PFSK-1 (cell line): ENCODE results near the gene PTPRN2.

Experiments used
- POLR2AphosphoS5 ChIP-seq: IDR thresholded peaks from 2 replicates; pipeline ENCODE4 v1.6.1; 2012; ENCODE audit warnings: low read depth, mild to moderate bottlenecking, control low read depth, low read length, moderate library complexity
- REST ChIP-seq, 2 experiments: IDR thresholded peaks; 2 replicates each; pipeline versions ENCODE4 v1.6.1 to v1.8.0; 2011 to 2012; ENCODE audit warnings: low read depth in 2 of 2, low read length in 2 of 2, control low read depth in 1 of 2, inconsistent platforms in 1 of 2, mild to moderate bottlenecking in 1 of 2, moderate library complexity in 1 of 2; ENCODE audit not compliant: insufficient read depth in 1 of 2
- SIN3A ChIP-seq: IDR thresholded peaks from 2 replicates; pipeline ENCODE4 v1.6.1; 2012; ENCODE audit warnings: mild to moderate bottlenecking, low read length, moderate library complexity, borderline replicate concordance; ENCODE audit not compliant: insufficient read depth
- TAF1 ChIP-seq: IDR thresholded peaks from 2 replicates; pipeline ENCODE4 v1.6.1; 2012; ENCODE audit warnings: low read length, control low read depth, borderline replicate concordance; ENCODE audit not compliant: insufficient read depth

- TF ChIP-seq REST (IDR thresholded peaks at IDR 0.05; ENCODE audit: insufficient read depth in 1 of 2, low read depth in 2 of 2, low read length in 2 of 2): no peak
- no peak for TF ChIP-seq POLR2AphosphoS5
- TF ChIP-seq SIN3A: no peak
- no peak for TF ChIP-seq TAF1
Measured at GRCh38 chr7:157549612-157550299, 1037.9 kb downstream of the PTPRN2 start.
